HG02763 (cell line): ENCODE results near the gene SLC2A10.

Experiments
- ATAC-seq: cut with Tn5 transposase; IDR thresholded peaks from one replicate; pipeline ENCODE4 v1.9.1; 2021; ENCODE audit warnings: mild to moderate bottlenecking, moderate library complexity; ENCODE audit not compliant: unreplicated experiment

SLC2A10 gene

GRCh38 chr20:46681032-46681854 is 28.2 kb upstream of the SLC2A10 start:
- ATAC-seq = no peak

DNA sequence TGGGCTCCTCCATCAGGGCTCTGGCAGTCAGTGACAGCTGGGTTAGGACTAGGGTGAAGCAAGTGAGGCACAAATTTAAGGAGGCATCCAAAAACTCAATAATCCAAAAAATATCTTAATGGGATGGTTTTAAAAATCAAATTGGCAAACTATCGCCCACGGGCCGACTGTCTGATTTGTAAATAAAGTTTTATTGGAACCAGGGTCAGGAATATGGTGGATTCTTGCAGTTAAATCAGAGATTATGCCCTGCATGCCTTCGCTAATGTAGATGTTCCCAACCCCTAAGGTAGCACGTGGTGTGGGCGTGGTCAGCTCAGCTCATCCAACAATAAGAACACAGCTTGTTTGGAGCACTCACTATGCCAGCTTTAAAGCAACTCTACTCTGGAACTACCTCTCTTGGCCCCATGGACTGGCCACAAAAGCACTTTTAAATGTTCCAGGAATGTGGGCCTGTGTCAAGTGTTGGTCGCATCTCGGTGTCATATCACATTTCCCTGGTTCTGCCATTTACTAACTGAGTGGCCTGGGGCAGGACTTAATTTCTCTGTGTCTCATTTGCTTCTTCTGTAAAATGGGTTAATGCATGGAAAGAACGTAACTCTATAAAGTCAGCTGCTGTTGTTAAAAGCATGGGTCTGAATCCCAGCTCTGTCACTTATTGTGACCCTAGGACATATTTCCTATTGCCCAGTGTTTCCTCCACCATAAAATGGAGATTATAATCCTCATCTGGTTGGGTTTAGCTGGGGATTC is 27.2 kb upstream of the SLC2A10 start:
- ATAC-seq = no peak

DNA sequence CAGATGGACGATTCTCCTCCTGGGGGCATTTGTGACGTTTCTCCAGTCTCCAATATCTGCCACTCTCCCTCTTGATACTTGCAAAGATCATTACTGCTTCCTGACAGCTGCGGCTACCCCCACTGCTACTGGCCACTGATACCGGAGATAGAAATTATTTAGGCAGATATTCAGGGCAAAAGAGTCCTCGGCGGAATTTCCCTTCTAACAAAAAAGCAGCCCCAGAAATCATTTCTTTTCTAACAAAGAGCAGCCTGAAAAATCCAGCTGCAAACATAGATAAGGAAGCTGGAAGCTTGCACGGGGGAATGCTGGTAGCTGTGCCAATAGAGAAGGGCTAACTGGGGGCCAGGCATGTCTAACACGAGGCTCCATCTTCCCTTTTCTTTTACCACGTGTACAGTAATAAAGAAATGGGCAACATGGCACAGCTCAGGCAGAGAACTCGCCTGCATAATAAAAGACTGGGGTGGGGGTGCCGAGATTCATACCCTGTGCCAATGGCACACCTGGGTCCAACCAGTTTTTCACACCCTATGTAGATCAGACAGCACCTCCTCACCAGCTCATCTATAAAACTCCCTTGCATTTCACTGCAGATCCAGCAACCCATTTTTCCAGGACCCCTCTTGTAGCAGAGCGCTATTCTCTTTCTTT is 26.3 kb upstream of the SLC2A10 start:
- no peak for ATAC-seq

DNA sequence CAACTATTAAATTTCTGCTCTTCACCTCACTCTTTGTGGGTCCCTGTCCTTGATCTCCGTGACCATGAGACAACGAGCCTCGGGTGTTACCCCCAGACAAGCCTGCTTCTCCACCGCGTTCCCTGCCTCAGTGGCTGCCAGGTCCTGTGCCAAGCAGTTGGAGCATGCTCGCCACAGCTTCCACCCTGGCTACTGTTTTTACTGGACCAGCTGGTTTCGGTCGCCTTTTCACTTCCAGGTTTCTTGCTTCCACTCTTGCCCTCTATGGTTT is 25.8 kb upstream of the SLC2A10 start:
- no peak for ATAC-seq

GRCh38 chr20:46683939-46684750 is 25.3 kb upstream of the SLC2A10 start:
- ATAC-seq = no peak

DNA sequence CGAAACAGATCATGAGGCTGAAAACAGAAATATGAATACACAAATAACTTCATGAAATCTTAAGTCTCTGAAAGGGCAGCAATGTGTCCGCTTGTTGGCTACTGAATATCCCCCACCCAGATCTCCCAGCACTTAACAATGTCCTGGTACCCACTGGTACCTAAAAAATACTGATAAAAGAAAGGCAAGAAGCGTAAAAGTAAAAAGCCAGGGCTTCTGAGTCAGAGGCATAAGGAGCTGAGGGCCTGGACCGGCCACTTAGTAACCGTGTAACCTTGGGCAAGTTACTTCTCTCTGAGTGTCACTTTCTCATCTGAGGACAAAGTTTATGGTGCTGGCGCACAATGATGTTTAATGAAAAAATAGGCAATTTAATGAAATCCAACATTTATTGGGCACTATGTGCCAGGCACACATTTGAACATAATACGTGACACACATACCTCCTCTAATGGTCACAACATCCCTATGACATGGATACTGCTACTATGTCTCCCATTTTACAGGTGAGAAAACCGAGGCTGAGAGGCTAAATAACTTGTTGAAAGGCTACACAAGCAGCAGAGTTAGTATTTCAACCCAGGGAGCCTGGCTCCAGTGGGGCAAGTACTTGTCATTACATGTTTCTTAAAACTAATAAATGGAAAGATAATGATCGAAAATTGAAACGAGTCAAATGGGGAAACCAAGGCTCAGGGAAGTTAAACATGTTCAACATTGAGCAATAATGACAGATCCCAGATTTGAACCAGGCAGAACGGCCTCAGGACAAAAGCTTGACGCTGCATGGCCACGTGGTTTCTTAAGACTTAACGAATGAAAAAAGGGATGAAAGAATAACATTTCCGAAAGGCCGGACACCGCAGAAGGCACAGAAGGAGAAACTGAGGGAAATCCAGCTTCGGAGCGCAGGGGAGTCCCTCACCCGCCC is 21.0 kb upstream of the SLC2A10 start:
- ATAC-seq = no peak

DNA sequence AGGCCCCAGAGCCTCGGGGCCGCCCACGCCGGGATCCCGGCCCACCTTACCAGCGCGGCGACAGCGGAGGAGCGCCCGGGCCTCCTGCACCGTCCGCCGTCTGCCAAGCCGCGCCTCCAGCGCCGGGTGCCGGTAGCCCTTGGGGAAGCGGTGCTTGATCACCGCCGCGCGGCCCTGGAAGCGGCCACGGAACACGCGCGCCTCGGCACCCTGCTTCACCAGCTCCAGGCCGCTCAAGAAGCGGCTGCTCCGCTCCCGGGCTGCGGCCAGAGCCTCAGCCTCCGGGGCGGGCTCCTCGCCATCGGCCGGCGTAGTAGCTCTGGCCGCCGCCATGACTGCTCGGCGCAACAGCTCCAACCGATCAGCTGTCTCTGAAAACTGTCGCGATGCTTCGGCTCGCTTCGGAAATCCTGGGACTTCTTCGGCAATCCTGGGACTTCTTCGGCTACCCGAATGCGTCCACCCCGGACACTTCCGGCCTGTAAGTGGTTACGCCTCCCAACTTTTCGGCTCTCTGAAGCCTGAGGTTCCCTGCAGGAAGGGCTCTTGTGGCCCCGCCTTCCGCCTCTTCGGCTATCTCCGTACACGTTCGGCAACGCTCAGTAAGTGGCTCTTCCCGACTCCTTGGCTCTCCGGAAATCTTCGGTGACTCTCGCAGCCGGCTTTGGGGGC is 20.2 kb upstream of the SLC2A10 start, which contains the start of gene TP53RK:
TP53RK (minus strand) TSS at position 363 of the 672 bp plus-strand sequence; CDS start at position 333, 30 bp downstream.
- peak; percentile 90 for ATAC-seq

GRCh38 chr20:46689754-46690085 is 19.7 kb upstream of the SLC2A10 start:
- ATAC-seq = no peak

GRCh38 chr20:46690219-46691106 is 19.0 kb upstream of the SLC2A10 start:
- no peak for ATAC-seq

- ATAC-seq = no peak
These were observed 18.3 kb upstream of the SLC2A10 start for GRCh38 chr20:46691196-46691595.

- no peak for ATAC-seq
These were observed 15.0 kb upstream of the SLC2A10 start for GRCh38 chr20:46694484-46694883.

DNA sequence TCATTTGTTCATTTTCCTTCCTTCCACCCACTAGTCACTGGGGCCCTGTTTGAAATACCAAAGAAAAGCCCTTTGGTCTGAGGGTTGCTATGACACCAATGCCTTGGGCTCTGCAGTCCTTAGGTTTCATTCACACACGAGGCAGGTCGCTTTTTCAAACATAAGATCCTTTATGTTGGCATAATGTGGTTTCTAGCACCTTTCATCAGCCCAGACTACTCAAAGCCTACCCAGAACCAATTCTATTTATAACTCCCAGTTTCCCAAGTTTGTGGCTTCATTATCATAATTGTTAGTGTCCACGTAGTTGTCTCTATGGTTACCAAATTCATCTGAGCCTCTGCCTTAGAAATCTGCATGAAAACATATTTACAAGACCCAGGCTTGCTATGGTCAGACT is 13.6 kb upstream of the SLC2A10 start:
- no peak for ATAC-seq

DNA sequence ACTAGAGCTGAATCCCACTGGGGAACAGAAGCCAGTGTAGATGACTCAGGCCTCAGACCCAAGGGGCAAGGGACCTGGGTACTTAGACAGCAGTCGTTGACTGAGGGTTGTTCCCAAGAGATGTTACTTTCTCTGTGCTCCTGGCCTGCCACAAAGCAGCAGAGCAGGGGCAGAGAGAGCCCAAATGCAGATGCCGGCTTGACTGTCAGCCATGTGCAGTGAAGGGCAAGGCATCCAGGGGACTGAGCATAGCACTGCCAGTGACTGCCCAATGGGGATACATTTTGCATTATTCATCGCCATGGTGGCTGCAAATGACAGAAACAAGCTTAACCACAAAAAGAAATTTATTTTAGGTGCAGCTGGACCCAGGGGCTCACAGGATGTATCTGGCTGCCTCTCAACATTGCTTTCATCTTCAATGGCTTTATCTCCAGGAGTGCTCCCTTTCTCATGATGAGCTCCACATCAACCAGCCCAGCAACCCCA is 12.6 kb upstream of the SLC2A10 start:
- no peak for ATAC-seq

DNA sequence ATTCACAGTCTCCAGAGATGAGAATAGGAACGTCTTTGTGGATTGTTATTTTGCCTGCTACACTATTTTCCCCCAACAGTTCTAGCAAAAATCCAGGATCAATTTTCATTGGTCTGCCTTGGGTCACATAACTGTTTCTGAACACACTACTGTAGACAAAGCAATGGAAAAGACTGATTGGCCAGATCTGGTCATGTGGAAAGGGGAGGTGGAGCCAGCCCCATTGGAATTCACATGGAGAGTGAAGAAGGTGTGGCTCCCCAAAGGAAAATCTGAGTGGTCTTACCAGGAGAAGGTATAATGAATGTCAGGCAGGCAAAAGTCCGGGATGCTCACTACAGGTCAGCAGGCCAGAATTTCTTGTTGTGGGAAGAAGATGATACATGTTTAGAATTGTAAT is 10.7 kb upstream of the SLC2A10 start:
- no peak for ATAC-seq

DNA sequence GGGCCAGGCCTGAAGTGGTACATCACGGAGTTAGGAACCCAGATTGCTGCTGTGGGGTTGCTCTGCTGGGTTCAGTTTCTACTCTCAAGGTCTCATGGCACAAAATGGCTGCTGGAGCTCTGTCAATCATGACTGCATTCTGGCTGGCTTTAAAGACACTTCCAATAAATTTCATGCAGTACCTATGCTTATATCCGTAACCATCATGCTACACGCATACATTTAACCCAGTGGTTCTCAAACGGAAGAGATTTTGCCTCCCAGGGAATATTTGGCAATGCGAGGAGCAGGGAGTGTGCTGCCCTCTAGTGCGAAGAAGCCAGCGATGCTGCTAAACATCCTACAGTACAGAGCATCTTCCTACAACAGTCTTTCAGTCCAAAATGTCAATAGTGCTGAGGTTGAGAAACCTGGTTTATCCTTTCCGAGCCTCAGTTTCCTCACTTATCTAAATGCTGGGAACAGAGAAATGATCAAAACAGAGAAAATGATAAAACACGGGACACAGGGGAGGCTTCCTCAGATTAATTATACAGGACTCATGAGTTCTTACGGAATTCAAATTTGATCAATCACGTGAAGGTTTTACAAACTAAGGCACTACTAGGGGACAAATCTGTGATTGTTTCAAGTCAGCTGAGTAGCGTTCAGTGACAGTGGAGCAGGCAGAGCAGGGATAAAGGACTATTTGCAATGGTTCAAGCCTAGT is 9.6 kb upstream of the SLC2A10 start:
- no peak for ATAC-seq

- ATAC-seq = no peak
These were observed 9.0 kb upstream of the SLC2A10 start for GRCh38 chr20:46700481-46700880.

- ATAC-seq = no peak
These were observed 8.4 kb upstream of the SLC2A10 start for GRCh38 chr20:46701057-46701456.

DNA sequence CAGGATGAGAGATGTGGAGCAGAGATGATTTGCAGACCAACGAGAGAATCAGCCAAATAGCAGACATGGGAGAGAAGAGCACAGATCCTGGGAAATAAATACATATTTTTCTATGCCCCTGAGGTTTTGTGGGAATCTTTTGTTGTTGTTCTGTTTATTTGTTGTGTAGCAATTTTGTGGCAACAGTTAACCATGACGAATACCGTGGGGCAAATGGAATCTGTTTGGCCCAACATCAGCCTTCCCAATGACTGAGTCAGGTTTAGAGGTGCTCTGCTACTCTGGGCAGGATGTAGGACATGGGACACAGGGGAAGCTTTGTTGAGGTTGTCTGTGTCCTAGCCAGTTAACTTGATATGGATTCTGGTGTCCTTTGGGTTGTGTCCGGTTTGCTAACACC is 7.9 kb upstream of the SLC2A10 start:
- ATAC-seq = no peak
